NCI-H187 treated with DMSO at 0.1 percent for 48 hours (cell line): ENCODE measurements around the gene NKD2.
"Not testable (repeated sequence)": the region's sequence is repeated elsewhere in the genome, so short reads cannot be mapped to it uniquely, and the experiment has no call there.

ENCODE experiments used
- DNase-seq: peaks from one replicate; lab custom pipeline; 2025; lab: John Stamatoyannopoulos, UW

Gene NKD2

DNA sequence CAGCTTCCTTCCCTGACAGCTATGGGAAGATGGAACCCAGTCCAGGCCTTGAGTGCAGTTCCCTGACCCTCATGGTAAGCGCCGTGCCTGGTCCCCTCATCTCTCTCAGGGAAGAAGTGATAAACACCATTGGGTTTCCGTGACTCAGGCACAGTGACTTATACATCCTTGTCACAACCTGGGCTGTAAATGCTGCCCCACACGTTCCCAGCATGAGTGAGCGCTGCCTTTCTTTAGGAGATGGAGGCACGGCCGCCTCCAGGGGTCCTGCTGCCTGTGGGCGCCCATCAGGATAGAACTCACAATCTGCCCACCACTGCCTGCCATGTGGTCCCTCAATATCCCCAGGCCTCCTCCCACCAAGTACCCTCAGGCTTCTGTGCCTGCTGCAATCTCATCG lies 8.3 kb upstream of the NKD2 start:
- DNase-seq, result no peak

DNA sequence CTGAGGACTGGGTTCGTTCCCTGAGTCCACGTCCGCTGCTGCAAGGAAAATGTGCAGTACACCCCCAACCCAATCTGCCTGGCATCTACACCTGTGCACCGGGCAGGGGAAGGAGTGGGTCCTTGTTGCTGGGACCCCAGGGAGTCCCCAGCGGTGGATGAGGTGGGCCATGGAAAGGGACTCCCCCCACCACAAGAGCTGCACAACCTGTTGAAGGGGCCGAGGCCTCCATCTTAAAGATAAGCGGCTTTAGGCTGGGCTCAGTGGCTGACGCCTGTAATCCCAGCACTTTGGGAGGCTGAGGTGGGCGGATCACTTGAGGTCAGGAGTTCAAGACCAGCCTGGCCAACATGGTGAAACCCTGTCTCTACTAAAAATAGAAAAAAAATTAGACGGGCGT lies 7.8 kb upstream of the NKD2 start:
- not testable (repeated sequence) for DNase-seq

DNA sequence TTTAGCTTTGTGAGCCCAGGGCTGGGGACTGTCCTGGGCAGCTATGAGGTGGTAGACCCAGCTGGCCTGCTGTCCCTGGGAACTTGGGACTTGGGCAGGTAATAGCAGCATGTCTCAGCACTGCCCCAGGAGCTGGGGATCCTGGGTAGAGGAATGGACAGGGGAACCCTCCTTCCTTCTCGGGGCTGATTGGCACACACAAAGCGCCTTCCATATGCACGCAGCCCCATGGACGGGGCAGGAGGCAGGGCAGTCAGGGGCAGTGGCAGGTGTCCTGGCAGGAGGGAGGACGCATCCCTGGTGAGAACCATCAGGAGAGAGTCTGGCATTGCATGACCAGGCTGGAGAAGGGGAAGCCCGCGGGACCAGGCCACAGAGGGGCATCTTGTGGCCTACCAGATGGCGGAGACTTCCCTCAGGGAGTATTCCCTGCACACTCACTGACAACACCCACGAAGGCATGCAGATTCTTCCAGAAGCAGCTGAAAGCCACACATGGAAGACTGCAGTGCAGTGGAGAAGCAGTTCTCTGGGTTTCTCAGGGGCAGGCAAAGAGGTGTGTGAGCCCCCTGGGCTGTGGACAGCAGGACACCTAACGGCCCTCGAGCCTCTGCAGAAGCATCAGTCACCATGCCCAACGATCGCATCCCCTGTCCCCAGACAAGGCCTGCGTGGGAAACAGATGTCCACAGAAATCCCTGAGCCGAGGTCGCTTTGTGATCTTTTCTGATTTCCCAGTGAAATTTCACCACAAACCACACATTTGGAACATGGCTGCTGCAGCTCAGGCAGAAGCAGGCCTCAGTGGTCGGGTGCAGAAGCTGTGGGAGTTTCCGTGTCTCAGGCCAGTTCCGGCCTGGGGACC lies 7.0 kb upstream of the NKD2 start:
- no peak for DNase-seq

DNA sequence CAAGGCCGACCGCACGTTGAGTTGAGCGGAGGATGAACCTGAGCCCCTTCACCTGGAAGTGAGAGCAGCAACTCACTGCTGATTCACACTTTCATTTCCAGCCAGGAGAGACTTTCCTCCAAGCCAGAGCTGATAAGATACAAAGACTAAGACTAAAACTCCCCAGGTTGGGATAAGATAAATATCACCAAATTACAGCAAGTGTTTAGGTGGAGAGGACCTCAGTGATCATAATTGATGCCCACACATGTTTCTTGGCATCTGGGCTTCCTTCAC lies 6.4 kb upstream of the NKD2 start:
- DNase-seq, result no peak

DNA sequence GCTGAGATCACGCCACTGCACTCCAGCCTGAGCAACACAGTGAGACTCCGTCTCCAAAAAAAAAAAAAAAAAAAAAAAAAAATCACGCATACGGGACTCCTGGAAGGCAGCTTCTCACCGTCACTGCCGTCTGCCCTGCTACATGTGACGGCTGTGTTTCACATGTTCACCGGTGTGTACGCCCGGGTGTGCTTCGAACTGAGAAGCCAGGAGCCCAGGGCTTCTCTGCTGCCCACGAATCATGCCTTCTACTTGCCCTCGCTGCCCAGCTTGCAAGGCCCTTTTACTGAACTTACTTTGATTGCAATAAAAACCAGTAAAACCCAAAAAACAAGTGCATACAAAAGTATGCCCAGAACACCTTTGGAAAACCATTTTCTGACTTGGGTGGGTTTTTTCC lies 5.8 kb upstream of the NKD2 start:
- DNase-seq, result no peak

DNA sequence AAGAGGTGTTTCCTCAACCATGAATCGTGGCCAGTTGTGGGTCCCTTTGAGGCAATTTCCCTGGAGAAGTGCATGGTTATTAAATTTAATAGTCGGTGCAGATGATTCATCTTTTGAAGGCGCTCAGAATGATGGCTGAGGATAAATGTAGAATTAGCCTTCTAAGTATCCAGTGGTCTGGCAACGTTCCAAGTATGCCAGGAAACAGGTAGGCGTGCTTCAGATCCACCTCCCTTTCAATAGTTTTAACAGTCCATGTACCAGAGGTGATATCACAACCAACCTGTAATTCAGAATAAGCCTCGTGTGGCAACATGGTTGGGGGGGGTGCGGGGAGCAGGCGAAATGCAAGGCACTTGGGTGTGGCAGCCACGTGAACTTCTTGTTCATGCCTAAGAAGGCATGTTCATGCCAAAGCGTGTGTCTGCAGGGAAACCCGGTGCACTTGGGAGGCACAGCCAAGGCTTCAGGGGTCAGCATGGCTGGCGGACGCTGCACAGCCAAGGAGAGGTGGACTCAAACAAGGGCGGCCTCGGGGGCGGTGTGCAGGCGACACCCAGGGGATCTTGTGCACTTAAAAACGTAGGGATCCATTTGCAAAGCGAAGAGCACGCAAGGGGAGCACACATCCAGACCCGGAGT lies 5.2 kb upstream of the NKD2 start:
- peak; percentile 75 for DNase-seq

DNA sequence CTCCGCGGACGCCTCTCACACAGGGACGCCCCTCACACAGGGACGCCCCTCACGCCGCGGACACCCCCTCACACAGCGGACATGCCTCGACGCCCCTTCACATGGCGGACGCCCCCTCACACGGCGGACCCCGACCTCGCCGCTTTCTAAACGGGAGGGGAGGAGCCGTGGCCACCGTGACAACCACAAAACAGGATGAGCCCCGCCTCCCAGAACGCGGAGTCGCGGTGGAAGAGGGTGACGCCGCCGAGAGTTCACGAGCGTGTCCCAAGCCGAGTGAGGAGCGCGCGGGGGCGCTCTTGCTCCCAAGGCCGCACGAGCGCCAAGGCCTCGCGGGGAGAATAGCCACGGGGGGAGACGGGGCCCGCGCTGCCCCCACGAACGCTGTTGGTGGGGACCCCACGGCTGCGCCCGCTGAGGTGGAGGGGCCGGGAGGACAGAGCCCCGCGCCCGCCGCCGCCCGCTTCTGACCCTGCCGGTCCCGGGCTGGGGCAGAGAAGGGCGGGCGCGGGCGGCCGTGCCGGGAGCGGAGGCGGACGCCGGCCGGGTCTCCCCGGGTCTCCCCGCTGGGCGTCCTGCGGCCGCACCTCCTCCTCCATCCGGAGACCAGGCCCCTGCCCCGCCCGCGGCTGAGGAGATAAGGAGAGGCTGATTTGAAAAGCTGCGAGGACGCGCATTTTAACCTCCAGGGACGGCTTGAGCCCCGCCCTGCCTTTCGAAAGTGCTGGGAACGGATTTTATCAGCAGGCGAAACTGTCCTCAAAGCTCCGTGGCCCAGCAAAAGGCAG lies 3.9 kb upstream of the NKD2 start:
- no peak for DNase-seq

DNA sequence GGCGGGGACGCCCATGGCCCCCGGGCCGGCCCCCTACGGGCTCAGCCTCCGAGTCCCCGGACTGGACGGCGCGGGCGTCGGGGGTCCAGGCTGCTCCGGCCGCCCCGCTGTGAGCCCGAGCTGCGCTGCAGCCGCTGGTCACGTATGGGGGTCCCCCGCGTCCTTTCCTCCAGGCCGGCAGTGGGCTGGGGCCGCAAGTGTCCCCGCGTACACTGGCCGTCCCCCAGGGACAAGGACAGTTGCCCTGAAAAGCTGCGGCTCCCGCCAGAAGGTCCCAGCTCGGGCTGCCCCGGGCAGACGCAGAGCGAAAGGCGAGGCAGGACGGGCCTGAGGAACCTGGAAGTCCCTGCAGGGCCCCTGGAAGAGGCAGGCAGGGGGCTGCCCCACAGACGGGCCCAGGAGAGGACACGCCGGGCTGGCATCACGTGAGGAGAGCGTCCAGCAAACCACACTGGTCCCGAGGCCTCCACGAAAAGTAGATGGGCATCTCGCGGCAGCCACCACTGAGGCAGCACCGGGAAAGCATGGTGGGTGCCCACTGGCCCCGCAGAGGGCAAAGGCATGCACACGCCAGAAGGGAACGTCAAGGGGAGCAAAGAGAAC lies 3.3 kb upstream of the NKD2 start:
- no peak for DNase-seq

DNA sequence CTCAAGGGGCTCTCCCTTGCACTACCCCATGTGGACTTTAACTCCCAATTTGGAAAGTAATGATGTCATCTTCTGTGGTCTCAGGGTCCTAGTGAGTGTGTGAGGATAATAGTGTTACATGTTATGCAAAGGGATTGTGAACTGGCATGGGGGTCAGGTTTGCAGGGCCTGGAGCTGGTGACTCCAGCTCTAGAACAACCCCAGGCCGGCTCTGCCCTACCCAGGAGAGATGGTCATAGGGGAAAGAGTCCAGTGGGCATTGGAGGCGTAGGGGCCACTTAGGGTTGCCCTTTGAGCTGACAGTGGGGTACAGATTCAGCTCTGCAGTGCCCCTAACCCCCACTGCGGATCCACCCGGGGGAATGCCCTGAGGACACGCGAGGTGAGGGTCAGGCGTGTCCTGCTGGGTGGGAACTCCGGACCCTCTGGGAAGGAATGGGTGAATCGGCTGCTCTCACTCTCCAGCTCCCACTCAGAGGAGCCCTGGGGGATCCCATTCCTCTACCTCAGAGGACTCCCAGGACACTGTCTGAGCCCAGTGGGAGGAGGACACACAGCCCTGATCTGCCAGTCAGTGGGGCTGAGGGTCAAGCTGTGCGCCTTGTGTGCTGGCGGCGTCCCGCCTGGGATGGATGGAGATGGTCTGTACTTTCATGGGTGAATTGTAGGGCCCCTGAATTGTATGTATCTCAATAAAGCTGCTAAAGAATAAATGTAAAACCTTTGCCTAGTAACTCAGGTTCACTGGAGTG lies 2.5 kb upstream of the NKD2 start:
- DNase-seq, result no peak

DNA sequence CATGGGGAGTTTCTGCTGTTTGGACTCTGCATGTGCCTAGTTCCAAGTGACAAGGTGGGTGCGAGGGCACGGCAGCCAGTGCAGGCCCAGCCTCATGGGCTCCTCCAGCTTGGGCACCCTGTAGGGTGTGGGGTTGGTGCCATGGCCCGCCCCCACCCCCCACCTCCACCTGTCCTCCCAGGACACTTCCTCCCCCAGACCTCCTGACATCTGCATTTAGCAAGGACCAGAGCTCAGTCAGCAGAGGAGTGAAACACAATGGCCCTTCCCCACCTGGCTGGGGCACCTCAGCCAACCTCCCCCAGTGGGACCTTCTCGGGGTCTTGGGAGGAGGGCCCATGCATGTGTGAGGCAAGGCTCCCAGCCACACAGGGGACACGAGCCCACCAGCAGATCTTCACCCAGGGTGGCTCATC lies 1.9 kb upstream of the NKD2 start:
- DNase-seq, result no peak

DNA sequence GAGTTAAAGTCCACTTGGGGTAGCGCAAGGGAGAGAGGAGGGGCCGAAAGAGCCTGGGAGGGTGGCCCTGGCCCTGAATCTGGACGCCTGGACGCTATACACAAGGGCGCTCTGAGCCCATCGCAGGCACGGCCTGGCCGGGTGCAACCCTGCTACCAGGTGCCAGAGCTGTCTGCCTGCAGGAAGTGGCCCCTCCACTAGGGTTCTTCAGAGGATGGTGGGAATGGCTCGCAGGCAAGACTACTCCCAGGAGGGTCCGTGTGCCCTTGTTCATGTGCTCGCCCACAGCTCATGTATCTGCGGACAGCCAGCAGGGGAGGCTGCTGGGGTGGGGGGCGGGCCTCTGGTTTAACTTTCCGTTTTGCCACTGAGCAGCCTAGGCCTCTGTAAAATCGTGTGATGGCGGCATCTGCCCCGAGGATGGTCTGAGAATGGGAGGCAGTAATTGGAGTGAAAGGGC lies 1.4 kb upstream of the NKD2 start:
- DNase-seq, result no peak

DNA sequence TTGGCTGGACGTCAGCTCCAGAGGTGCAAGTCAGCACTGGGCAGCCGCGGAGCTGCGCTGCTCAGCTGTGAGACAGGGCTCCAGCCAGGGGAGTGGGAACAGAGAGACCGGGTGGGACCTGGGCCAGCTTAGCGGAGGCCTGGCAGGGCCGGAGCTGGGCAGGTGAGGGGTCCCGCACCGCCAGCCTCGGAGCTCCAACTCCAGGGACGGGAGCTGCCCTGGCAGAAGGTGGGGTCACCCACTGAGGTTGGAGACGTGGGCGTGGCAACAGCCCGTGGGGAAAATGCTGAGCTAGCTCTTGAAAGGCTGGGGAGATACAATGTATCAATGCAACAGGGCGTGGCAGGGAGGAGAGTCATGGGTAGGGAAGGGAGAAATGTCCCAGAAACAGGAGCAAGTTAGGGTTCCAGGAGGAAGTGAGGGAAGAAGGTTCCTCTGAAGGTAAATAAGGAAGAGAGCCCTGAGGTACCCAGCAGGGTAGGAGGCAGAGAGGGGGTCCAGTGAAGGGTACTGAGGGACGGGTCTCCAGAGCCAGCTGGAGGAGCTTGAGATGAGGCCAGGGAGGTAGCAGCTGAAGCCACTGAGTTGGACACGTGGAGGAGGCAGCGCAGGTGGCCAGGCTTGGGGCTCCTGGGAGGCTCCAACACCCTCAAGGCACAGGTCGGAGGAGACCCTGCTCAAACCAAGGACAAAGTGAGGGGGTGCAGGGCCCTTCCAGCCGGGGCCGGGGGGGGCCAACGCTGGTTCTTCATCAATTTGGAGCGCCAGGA lies 736 bp upstream of the NKD2 start:
- DNase-seq, result no peak

DNA sequence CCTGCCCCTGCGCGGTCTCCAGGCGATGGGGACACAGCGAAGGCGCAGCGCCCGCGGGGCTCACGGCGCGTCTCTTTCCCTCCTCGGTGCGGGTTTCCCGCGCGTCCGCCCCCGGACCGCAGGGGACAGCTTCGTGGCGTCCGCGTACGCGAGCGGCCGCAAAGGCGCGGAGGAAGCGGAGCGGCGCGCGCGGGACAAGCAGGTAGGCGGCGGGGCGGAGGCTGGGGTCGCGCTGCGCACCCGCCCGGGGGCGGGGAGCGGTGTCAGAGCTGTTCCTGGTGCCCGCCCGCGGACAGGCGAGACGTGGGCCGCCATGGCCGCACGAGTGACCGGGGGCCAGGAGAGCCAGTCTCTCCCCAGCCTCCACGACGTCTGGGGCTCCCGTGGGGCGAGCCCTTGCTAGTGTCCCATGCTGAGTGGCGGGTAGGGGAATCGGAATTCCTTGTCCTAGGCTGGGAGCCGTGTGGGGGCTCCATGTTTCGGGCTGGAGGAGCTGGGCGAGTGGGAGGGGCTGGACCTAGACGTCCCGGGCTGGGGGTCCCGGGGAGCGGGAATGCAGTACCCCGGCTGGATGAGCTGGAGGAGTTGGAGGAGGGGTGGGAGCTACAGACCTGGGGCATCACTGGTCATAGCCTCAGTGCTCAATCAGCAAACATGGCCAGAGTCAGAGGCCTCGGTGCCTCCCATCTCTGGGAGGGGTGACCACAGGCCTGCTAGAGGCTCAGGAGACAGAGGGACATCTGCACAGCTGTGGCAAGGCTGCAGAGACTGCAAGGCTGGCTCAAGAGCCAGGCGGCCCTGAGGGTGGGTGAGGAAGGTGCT lies 968 bp downstream of the NKD2 start:
- DNase-seq, result no peak

DNA sequence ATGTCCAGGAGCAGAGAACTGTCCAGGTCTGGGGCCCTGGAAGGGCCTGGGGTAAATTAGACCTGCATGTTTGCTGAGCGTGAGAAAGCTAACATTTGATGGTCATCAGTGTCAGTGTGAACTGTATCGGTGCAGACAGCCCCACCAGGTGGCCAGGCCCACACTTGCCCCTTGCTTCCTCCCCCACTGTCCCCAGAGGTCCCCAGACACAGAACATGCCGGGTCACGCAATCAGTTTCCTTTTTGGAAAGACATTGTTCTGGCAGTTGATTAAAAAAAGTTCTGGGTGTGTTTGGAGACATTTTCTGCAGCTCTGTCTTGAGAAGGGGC lies 1.5 kb downstream of the NKD2 start:
- DNase-seq, result no peak

DNA sequence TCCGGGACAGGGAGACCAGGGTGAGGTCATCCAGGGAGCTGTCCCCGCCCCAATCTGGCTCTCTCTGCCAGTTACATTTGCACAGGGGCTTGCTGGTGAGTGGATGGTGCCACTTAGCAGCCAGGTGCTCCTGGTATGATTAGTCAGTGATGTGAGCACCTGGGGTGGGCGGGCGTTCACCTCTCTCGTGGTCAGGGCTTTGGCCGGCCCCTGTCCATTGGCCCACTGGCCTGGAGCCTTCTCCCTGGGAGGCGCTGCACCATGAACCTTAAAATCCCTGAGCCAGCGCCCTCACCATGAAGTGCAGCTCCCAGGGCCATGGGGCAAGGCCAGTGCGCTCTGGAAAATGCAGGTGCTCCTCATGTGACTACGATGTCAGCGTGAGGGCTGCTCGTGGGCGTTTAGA lies 2.0 kb downstream of the NKD2 start:
- no peak for DNase-seq

DNA sequence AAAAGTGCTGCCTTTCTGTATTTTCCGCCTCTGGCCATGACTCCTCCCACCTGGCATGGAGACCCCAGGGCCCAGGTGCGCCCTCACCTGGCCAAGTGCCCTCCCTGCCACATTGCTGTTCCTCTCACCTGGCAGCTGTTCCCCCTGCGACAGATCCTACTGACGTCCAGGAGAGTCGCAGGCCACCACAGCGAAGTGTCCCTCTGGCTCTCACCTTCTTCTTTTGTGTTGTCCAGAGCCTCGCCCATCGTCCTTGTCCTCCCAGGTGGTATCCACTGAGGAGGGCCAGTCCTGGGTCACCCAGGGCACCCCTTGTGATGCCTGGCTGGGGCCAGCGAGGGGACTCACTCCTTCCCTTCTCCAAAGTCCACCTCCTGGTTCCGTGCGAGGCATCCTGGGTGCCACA lies 2.6 kb downstream of the NKD2 start:
- DNase-seq, result no peak

DNA sequence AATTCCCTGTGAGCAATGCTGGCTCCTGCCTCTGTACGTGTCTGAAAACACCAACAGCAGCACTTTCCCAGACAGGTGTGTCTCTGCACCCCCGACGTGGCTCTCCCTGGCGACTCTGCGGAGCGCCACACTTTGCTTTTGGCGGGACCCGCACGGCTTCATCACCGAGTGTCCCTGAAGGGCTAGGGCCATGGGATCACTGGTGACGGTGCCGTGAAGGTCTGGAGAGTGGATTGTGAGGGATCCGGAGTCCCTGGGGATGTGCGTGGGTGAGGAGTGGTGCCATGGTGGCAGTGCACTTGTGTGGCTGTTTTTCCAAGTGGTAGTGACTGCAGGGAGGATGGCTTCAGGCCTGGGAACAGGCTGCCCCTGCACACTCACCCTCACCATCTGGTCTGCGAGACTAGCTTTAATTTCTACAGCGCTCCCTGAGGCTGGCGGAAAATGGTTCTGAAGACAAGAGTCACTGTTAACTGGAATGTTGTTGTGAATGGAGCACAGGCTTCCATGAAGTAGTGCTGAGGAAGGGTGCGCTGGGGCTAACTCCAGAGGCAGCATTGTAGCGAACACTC lies 3.2 kb downstream of the NKD2 start:
- no peak for DNase-seq

DNA sequence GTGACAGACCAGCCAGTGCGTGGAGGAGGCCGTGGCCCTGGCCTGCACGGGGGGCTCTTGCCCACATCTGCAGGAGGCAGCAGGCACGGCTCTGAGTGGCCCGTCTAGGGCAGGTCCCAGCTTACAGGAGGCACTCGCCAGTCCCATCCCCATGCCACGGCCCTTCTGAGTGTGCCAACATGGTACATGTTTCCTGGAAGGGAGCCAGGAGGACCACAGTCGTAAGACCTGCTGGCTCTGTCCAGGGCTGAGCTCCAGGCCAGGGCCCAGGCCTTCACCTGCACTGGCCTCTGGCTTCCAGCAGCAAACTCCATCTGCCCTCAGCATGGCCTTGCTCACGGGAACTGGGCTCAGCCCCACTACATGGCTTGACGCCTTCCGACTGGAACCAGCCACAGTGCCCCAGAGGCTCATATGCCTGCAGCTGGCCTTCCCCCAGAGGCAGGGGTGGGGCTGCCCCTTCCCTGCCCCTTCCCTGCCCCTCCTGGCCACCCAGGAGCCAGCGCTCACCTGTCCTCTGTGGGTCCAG lies 3.8 kb downstream of the NKD2 start:
- DNase-seq, result no peak

DNA sequence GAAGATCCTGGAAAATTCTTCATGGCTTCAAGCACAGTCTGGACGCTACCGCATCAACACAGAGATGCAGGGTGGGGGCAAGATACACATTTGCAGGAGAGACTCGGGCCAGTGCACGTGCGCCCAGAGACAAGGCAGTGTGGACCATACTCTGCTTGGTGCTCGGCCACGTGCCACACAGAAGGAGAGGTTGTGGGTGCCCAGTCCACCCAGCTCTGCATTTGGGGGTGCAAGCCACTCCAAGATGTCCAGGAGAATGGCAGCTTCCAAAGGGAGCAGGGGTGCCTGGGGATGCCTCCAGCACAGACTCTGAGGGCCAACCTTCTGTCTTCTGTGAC lies 4.3 kb downstream of the NKD2 start:
- no peak for DNase-seq
